HL-60/S4 treated with phorbol 12-myristate 13-acetate at 8.2 ng/mL for 4 days and 3 days (cell line): ENCODE data around the gene SS18.

ENCODE experiments used
- in situ Hi-C: fragments of 300-500 bp; cut with MboI; formaldehyde crosslinking; loops from 2 replicates; pipeline ENCODE4 v1.15.0; 2022; ENCODE audit warnings: low sequenced_read_pairs

SS18 gene

GRCh38 chr18:26003817-26004216 is 86.6 kb downstream of the SS18 start:
- in situ Hi-C loops, result no loop called here

GRCh38 chr18:26003356-26003755 is 87.1 kb downstream of the SS18 start:
- in situ Hi-C loops, result no loop called here

- in situ Hi-C loops, result no loop called here
Measured at GRCh38 chr18:26002375-26002910, 88.0 kb downstream of the SS18 start.

- in situ Hi-C loops, result no loop called here
Measured at GRCh38 chr18:25998461-25998860, 92.0 kb downstream of the SS18 start.

GRCh38 chr18:25992566-25992965 is 97.8 kb downstream of the SS18 start:
- in situ Hi-C loops, result no loop called here

- in situ Hi-C loops, result no loop called here
Measured at GRCh38 chr18:25990473-25990872, 99.9 kb downstream of the SS18 start.

GRCh38 chr18:25985707-25986394 is 104.6 kb downstream of the SS18 start:
- in situ Hi-C loops, result no loop called here

GRCh38 chr18:25983730-25984129 is 106.7 kb downstream of the SS18 start:
- in situ Hi-C loops, result no loop called here

- in situ Hi-C loops, result no loop called here
Measured at GRCh38 chr18:25982961-25983360, 107.5 kb downstream of the SS18 start.

- in situ Hi-C loops, result no loop called here
Measured at GRCh38 chr18:25982153-25982552, 108.3 kb downstream of the SS18 start.

- in situ Hi-C loops, result no loop called here
Measured at GRCh38 chr18:25979369-25980040, 110.9 kb downstream of the SS18 start.

- in situ Hi-C loops, result no loop called here
Measured at GRCh38 chr18:25976554-25976953, 113.9 kb downstream of the SS18 start.

- in situ Hi-C loops, result no loop called here
Measured at GRCh38 chr18:25974630-25975077, 115.8 kb downstream of the SS18 start.
